HG03139 (cell line): ENCODE results near the gene NHERF2.
"Not testable (repeated sequence)": the region's sequence is repeated elsewhere in the genome, so short reads cannot be mapped to it uniquely, and the experiment has no call there.

ENCODE experiments used
- ATAC-seq: cut with Tn5 transposase; IDR thresholded peaks from one replicate; pipeline ENCODE4 v1.9.1; 2021; ENCODE audit not compliant: unreplicated experiment

The NHERF2 gene

DNA sequence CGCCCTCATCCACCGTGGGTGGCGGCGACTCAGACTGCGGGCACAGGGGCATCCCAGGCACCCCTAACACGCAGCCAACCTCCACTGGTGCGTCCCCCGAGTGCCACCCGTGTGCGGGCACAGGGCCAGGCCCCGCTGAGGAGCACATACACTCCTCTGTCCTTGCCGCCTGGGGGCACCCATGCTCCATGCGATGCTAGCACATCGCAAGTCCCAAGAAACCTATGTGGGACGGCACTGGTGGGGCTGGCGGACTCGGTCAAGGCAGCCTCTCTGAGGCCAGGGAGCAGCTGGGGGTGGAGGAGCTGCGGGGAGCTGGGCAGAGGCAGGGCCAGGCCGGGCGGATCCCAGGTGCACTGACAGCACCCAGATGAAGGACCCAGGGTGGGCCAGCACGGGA lies 21.1 kb upstream of the NHERF2 start:
- no peak for ATAC-seq

DNA sequence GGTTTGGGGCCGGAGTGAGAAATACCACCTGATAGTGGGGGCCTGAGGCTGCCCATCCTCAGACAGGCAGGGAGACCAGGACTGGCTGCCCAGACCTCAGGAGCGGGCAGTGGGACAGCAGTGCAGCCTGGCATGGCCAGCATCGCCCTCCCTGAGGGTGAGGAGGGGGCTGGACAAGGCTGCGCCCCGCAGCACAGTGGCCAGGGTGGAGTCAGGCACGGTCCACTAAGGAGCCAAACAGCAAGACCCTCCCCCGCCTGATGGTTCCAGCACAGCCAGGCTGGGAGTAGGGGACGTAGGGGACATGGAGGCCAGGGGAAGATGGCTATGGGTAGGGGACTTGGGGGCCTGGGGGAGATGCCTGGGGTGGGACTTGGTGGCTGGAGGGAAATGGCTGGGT lies 20.4 kb upstream of the NHERF2 start:
- no peak for ATAC-seq

- ATAC-seq: no peak
Measured at GRCh38 chr16:2007081-2007836, 19.4 kb upstream of the NHERF2 start.

DNA sequence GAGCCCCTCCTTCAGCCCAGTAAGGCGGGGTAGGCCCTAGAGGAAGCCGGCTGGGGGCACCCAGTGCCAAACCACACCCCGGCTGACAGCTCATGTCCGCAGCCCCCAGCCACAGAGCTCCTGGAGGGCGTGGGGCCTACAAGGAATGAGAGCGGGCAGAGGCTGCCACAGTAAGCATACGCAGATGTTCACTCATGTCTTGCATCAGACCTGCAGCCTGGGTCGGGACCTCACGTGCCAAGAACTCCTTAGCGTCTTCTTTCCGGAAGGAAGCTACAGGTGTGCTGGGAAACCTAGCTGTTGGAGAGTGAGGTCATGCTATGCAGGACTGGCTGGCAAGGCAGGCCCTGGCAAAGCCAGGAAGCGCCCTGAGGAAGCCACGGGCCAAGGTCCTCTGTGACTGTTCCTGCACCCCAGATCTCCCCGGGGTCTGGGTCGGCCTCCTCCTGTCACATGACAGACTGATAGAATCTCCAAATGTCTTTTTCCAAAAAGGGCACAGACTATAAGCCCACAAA lies 18.6 kb upstream of the NHERF2 start:
- ATAC-seq: no peak

DNA sequence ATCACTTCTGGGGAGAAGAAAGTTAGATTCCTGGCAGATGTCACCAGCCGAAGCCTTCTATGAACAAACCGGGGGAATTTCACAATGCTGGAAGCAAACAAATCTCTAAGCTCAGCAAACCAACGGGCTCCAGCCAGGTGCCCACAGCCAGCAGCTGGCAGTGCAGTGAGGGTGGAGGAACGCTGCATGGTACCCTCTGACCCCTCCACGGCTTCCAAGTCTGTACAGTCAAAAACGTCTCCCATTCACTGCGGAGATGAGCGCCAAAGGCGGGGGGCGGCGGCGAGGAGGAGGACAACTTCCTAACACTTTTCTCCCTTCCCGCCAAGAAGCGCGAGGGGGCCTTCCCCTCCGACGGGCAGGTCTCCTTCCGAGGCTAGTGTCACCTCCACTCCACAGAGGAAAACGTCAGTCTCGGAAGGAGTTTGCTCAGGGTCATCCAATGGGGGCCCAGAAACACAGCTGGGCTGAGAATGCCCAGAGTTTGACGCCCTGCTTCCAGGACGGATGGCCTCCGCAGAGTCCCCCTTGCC lies 18.0 kb upstream of the NHERF2 start:
- no peak for ATAC-seq

- peak; percentile 23 for ATAC-seq
Measured at GRCh38 chr16:2009164-2009711, 17.5 kb upstream of the NHERF2 start.

GRCh38 chr16:2009791-2010510 lies 16.8 kb upstream of the NHERF2 start, which contains the start of gene ZNF598:
ZNF598 (minus strand) TSS chr16:2009821.
- ATAC-seq: peak; percentile 79

- ATAC-seq: not testable (repeated sequence)
Measured at GRCh38 chr16:2011726-2012125, 15.0 kb upstream of the NHERF2 start.

GRCh38 chr16:2013527-2013926 lies 13.2 kb upstream of the NHERF2 start:
- ATAC-seq: no peak

DNA sequence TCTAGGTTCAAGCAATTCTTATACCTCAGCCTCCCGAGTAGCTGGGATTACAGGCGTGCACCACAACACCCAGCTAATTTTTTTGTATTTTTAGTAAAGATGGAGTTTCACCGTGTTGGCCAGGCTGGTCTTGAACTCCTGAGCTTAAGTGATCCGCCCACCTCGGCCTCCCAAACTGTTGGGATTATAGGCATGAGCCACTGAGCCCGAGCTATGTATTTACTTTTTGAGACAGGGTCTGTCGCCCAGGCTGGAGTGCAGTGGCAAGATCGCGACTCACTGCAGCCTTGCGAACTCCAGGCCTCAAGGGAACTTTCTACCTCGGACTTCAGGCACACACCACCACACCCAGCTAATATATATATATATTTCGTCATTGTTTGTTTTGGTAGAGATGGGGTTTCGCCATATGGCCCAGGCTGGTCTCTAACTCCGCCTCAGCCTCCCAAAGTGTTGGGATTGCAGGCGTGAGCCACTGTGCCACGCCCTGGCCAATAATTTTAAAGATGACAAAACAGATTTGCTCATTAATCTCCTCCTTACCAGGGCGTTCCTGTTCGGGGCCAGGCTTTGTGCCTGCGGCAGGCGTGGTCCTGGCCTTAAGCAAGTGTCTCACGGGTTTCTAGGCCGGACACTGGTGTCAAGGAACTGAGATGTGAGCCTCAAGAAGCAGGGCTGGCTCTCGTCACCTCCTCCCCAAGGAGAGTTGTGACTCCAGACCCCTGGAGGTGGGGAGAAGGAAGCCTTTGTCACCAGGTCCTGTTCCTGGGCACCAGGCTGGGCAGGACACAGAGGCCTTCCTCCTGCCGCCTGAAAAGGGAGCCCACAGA lies 11.4 kb upstream of the NHERF2 start:
- ATAC-seq: no peak

- ATAC-seq: no peak
Measured at GRCh38 chr16:2015947-2016208, 10.8 kb upstream of the NHERF2 start.

DNA sequence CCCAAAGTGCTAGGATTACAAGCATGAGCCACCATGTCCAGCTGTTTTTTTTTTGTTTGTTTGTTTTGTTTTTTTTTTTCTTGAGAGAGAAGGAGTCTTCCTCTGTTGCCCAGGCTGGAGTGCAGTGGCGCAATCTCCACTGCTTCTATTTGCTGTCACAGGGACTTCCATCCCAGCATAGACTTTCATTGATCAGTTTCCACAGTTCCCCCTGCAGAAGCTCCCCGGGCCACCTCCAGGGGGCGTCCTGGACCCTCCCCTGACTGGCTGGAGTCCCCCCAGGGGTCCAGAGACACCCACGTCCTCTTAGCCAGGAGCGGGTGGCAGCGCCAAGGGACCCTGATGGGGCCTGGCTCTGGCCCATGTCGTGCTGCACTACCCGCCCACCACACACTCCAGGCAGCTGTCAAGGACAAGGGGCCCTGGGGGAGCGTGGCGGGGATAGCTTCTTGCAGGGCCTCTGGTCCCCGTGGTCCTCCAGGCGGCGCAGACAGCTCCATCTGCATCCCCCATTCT lies 10.2 kb upstream of the NHERF2 start:
- ATAC-seq: no peak

- ATAC-seq: no peak
Measured at GRCh38 chr16:2019518-2019920, 7.2 kb upstream of the NHERF2 start, which contains the start of gene NPW. NPW (plus strand) TSS chr16:2019785.

DNA sequence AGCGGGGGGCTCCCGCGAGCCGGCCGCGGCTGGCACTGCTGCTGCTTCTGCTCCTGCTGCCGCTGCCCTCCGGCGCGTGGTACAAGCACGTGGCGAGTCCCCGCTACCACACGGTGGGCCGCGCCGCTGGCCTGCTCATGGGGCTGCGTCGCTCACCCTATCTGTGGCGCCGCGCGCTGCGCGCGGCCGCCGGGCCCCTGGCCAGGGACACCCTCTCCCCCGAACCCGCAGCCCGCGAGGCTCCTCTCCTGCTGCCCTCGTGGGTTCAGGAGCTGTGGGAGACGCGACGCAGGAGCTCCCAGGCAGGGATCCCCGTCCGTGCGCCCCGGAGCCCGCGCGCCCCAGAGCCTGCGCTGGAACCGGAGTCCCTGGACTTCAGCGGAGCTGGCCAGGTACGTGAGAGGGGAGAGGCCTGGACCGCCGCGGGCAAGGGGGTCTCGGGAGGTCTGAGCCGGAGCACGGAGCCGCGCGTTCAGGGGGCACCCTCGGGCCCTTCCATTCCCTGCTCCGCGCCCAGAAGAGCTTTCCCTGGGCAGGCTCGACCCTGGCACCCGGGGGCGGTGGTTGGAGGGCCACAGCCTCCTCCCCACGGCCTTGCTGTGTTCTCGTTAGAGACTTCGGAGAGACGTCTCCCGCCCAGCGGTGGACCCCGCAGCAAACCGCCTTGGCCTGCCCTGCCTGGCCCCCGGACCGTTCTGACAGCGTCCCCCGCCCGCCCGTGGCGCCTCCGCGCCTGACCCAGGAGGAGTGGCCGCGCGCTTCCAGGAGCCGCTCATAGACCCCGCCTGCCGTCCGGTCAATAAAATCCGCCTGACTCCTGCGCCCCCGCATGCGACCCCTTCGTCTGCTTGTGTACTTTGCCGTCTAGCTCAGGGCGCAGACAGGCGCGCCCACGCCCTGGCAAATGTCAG lies 6.5 kb upstream of the NHERF2 start:
- no peak for ATAC-seq

GRCh38 chr16:2022723-2023091 lies 4.0 kb upstream of the NHERF2 start:
- peak; percentile 31 for ATAC-seq

DNA sequence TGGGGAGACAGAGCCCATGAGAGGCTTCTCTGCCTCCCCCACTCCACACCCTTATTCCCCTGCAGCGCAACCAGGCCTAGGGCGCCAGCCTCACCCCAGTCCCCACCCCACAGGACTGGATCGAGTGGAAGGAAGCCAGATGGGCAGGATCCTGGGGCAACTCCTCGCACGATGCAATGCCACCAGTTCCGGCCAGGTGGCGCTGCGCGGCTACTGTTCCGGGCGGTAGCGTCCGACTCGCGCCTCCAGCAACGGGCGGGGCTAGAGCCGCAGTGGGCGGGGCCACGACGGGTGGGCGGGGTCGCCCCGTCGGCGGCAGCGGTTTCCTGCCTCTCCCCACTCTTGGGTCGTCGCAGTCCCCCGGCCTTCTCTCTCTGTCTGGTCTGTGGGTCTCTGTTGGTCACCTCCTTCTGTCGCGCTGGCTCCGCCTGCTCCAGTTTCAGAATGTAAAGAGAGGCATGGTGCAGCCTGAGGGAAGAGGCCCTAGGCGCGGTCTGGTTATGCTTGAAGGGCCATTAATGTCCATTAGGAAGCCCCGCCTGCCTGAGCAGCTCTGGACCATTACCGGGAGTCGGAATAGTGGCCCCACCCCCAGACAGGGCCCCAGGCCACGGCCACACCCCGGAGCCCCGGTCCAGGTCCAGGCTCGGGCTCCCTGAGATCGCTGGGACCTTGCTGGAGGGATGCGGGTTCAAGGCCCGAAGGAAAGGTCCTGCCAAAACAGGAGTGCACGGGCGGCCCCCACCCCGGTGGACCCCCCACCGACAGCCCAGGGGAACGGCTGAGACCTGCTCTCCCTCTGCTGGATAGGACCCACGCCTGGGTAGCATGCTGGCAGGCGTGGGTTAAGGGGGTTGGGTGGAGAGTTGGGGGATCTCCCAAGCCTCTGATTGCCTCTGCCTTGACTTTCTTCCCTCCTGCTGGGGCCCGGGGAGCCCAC lies 3.3 kb upstream of the NHERF2 start:
- ATAC-seq: peak; percentile 57

DNA sequence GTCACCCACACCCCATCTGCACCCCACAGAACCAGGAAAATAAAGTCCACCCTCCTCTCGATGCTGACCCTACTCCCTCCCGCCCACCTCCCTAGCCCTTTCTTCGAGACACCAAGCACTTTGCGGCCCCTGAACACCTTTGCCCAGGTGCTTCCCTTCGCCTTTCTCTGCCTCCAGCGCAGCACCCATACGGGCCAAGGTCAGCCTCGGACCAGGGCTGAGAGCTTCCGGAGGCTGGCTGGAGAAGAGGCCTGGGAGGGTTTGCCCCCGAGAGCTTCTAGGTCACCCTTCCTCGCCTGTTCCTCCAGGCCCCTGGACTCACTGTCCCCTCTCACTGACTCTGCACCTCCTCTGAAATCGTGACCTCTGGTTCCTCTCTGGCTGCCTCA lies 2.7 kb upstream of the NHERF2 start:
- no peak for ATAC-seq

GRCh38 chr16:2025251-2025650 lies 1.5 kb upstream of the NHERF2 start:
- ATAC-seq: no peak
